Measurements from ENCODE around the gene BDNF. TPM values are rescaled to one million over a fixed set of nuclear protein-coding genes. Genes with fewer than 3 reads are reported as not detected.

Gene BDNF
- total and polyA plus RNA-seq, 2 donors (not counting 3 experiments of a cell fraction or from before 2014, with no cell fraction given), result 3.1 to 3.6 TPM

DNA sequence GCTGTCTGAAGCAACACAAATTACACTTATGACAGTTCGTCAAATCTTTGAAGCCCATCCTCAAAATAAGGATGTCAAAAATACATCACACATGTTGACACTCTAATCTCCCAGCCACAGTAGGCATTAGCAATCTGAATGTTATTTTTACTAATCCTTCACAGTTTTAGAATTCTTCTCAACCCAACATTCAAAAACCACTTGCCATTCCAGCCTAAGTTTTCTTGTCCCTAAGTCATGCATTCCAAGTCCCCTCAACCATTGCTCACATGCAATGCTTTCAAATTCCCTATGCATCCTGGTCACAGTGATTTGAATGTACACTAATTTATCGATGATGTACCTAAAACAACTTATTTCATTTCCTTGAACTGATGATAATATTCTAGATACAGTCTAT lies 7.5 kb downstream of the BDNF start:
- DNase-seq (ENCODE audit: low read depth, low spot score), result no peak
- no peak overlapping the region for H2AFZ ChIP-seq (ENCODE audit: low read depth, low read length)
- no peak overlapping the region for H3K27ac ChIP-seq (ENCODE audit: insufficient read depth, low read depth, low read length)
- ChIA-PET CTCF (interaction anchor here (0.8 to 1.2 kb wide), 2 partner anchors 1636 to 1641 kb away, joined by 4 read pairs; no protein-coding TSS in a partner anchor), POLR2A (no interaction called here)
- H3K4me2 ChIP-seq (ENCODE audit: insufficient read depth, low read length), result no peak overlapping the region
- no peaks in the 10 kb centered on the region for H3K27me3 ChIP-seq (ENCODE audit: control insufficient read depth in 2 of 2, insufficient read depth in 2 of 2, low read length in 2 of 2)
- no peaks in the 10 kb centered on the region for H3K9me1 ChIP-seq (replicated peaks; ENCODE audit: control insufficient read depth, extremely low read depth, insufficient read depth, low read length)
- H3K79me2 ChIP-seq (ENCODE audit: control insufficient read depth, insufficient read depth, low read length), result no peaks in the 10 kb centered on the region
- intact Hi-C loops (cut with micrococcal nuclease), result loop anchor here (10.0 kb wide), 2 partner anchors 552 to 1182 kb away; no protein-coding TSS in a partner anchor
- no peak for FAIRE-seq
- BruUV-seq (replicated peaks), result no TSS peak
- no peak overlapping the region for H3K9ac ChIP-seq (replicated peaks; ENCODE audit: extremely low read depth, insufficient read depth, low read length)
- peaks cover 9% of the 10 kb centered on the region for H3K4me1 ChIP-seq (ENCODE audit: control insufficient read depth, extremely low read depth, insufficient read depth, low read length)
- H3K9me3 ChIP-seq (replicated peaks; ENCODE audit: control insufficient read depth, insufficient read depth, low read length), result no peaks in the 10 kb centered on the region
- dilution Hi-C loops (cut with MboI; ENCODE audit: extremely low pct_ligation_motif_present, low sequenced_read_pairs), result no loop called here
- no peaks in the 10 kb centered on the region for H4K20me1 ChIP-seq (replicated peaks; ENCODE audit: control insufficient read depth, extremely low read depth, insufficient read depth, low read length)
- no peaks in the 10 kb centered on the region for H3K36me3 ChIP-seq (ENCODE audit: control insufficient read depth in 2 of 2, extremely low read depth in 1 of 2, insufficient read depth in 2 of 2, low read length in 2 of 2)
- no peak overlapping the region for H3K4me3 ChIP-seq (replicated peaks in 1 of 3; ENCODE audit: insufficient read depth in 1 of 3, low read depth in 1 of 3, low read length in 3 of 3)
- TF ChIP-seq, protein P1, sequence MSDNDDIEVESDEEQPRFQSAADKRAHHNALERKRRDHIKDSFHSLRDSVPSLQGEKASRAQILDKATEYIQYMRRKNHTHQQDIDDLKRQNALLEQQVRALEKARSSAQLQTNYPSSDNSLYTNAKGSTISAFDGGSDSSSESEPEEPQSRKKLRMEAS (IDR thresholded peaks at IDR 0.05; ENCODE audit: insufficient read depth, insufficient read length), result no peak
- no peak for TF ChIP-seq JUN (IDR thresholded peaks at IDR 0.05; ENCODE audit: borderline replicate concordance, insufficient read depth, insufficient read length, low read depth)
- TF ChIP-seq EZH2 (IDR thresholded peaks at IDR 0.05; ENCODE audit: borderline replicate concordance, low read depth, low read length, severe bottlenecking), result no peak
- no peak for TF ChIP-seq CTCF (IDR thresholded peaks at IDR 0.05; ENCODE audit: extremely low read depth in 1 of 2, insufficient read depth in 1 of 2, low read depth in 1 of 2, low read length in 2 of 2)
- TF ChIP-seq FOS (IDR thresholded peaks at IDR 0.05; ENCODE audit: borderline replicate concordance, insufficient read depth, low read length), result no peak
- TF ChIP-seq GATA2 (IDR thresholded peaks at IDR 0.05; ENCODE audit: insufficient read depth, insufficient read length, low read depth, low read length), result no peak
- no peak for TF ChIP-seq POLR2A (IDR thresholded peaks at IDR 0.05; ENCODE audit: low read depth, low read length)
- no peak for TF ChIP-seq MYC (IDR thresholded peaks at IDR 0.05; ENCODE audit: low read depth, low read length)
- TF ChIP-seq POLR2AphosphoS5 (IDR thresholded peaks at IDR 0.05; ENCODE audit: insufficient read depth, low read depth, low read length), result no peak

Measured in endothelial cell of umbilical vein (primary cell).